Stimulated activated CD8-positive, alpha-beta memory T cell treated with anti-CD3 and anti-CD28 coated beads, Interleukin-7, amount 100 ng/mL, for 24 hours (primary cell): ENCODE data around the gene MTCL3.

ENCODE experiments used
- DNase-seq: peaks from one replicate; pipeline ENCODE4 v3.0.0-alpha.2; 2020; ENCODE audit warnings: low read depth

The MTCL3 gene

GRCh38 chr6:127515234-127515793, 3.8 kb downstream of the MTCL3 start:
- no peak for DNase-seq

- no peak for DNase-seq
These were observed 4.3 kb downstream of the MTCL3 start for GRCh38 chr6:127514773-127515227.

- DNase-seq: no peak
These were observed 4.9 kb downstream of the MTCL3 start for GRCh38 chr6:127514179-127514772.

GRCh38 chr6:127513425-127513824, 5.7 kb downstream of the MTCL3 start:
- DNase-seq: no peak

- no peak for DNase-seq
These were observed 8.3 kb downstream of the MTCL3 start for GRCh38 chr6:127510876-127511275.

GRCh38 chr6:127506894-127507293, 12.2 kb downstream of the MTCL3 start:
- no peak for DNase-seq

- no peak for DNase-seq
These were observed 16.1 kb downstream of the MTCL3 start for GRCh38 chr6:127503022-127503421.

- no peak for DNase-seq
These were observed 21.7 kb downstream of the MTCL3 start for GRCh38 chr6:127497410-127497809.

- DNase-seq: no peak
These were observed 22.7 kb downstream of the MTCL3 start for GRCh38 chr6:127496471-127496870.

- no peak for DNase-seq
These were observed 24.8 kb downstream of the MTCL3 start for GRCh38 chr6:127494240-127494767.

- DNase-seq: no peak
These were observed 29.9 kb downstream of the MTCL3 start for GRCh38 chr6:127489248-127489647.

- no peak for DNase-seq
These were observed 32.2 kb downstream of the MTCL3 start for GRCh38 chr6:127486934-127487333.

GRCh38 chr6:127484212-127484863, 34.8 kb downstream of the MTCL3 start:
- no peak for DNase-seq

- DNase-seq: no peak
These were observed 35.6 kb downstream of the MTCL3 start for GRCh38 chr6:127483399-127484055.

- DNase-seq: no peak
These were observed 36.8 kb downstream of the MTCL3 start for GRCh38 chr6:127482325-127482724.

GRCh38 chr6:127481628-127482027, 37.5 kb downstream of the MTCL3 start:
- no peak for DNase-seq

GRCh38 chr6:127481111-127481510, 38.0 kb downstream of the MTCL3 start:
- no peak for DNase-seq

GRCh38 chr6:127477658-127478057, 41.5 kb downstream of the MTCL3 start:
- no peak for DNase-seq

GRCh38 chr6:127475823-127476176, 43.3 kb downstream of the MTCL3 start:
- DNase-seq: no peak

- DNase-seq: no peak
These were observed 43.9 kb downstream of the MTCL3 start for GRCh38 chr6:127475135-127475822.

- no peak for DNase-seq
These were observed 47.5 kb downstream of the MTCL3 start for GRCh38 chr6:127471379-127472255.
